K562 (cell line): Measurements from ENCODE around the gene USP5. TPM values are rescaled to one million over a fixed set of nuclear protein-coding genes. Genes with fewer than 3 reads are reported as not detected.

Source experiments
- ARID3A ChIP-seq: IDR thresholded peaks from 2 replicates; pipeline ENCODE4 v1.6.1; 2012; ENCODE audit warnings: low read depth, low read length, improper control_type of control experiment, borderline replicate concordance
- FOXP4 ChIP-seq: sonication (generic); formaldehyde crosslinking; IDR thresholded peaks from 2 replicates; pipeline ENCODE4 v1.8.0; 2022; ENCODE audit warnings: mild to moderate bottlenecking, missing genetic modification reagents, borderline replicate concordance
- HDAC8 ChIP-seq: fragments of 450-650 bp; IDR thresholded peaks from 2 replicates; pipeline ENCODE4 v1.6.1; 2016; ENCODE audit warnings: mild to moderate bottlenecking, missing genetic modification characterization, moderate library complexity, missing compliant biosample characterization
- HINFP ChIP-seq: fragments of 450-650 bp; conservative IDR thresholded peaks from 2 replicates; pipeline ENCODE4 v1.6.1; 2016; ENCODE audit warnings: missing genetic modification characterization, low read depth, mild to moderate bottlenecking, control low read depth, missing compliant biosample characterization
- MXI1 ChIP-seq: IDR thresholded peaks from 2 replicates; pipeline ENCODE4 v1.6.1; 2011; ENCODE audit warnings: low read depth, mild to moderate bottlenecking, improper control_type of control experiment, low read length
- RHOXF2B ChIP-seq: fragments of 250-450 bp; sonication (Bioruptor Pico); conservative IDR thresholded peaks from 2 replicates; pipeline ENCODE4 v1.5.1; 2021
- YBX1 ChIP-seq: fragments of 450-650 bp; IDR thresholded peaks from 2 replicates; pipeline ENCODE4 v1.7.1; 2016; ENCODE audit warnings: mild to moderate bottlenecking
- ZFX ChIP-seq: sonication (generic); formaldehyde crosslinking; IDR thresholded peaks from 2 replicates; pipeline ENCODE4 v1.8.0; 2022; ENCODE audit warnings: mild to moderate bottlenecking, missing genetic modification reagents, moderate library complexity
- ZKSCAN1 ChIP-seq: fragments of 150-350 bp; IDR thresholded peaks from 2 replicates; pipeline ENCODE4 v1.6.1; 2016; ENCODE audit warnings: low read depth, low read length
- ZNF584 ChIP-seq: fragments of 200-800 bp; sonication (Bioruptor generic); IDR thresholded peaks from 2 replicates; pipeline ENCODE4 v1.6.1; 2016; ENCODE audit warnings: low read depth, mild to moderate bottlenecking, missing genetic modification characterization, missing compliant biosample characterization
- ZNF717 ChIP-seq: fragments of 250-450 bp; sonication (Bioruptor Pico); IDR thresholded peaks from 2 replicates; pipeline ENCODE4 v1.5.0; 2021
- polyA plus RNA-seq, 8 experiments: library from polyadenylated mRNA; depleted of rRNA in 4 of 8; stranded (reverse) in 5 of 8; unstranded in 3 of 8; fragments of >200 nt; fragmentation: Nextera tagmentation in 2 of 8; fragmentation: Illumina TruSeq in 1 of 8; extraction: Ambion mirVana in 2 of 8; extraction: Trizol in 1 of 8; gene quantifications; 2 replicates each; pipeline versions ENCODE4 v1.2.1 to v1.2.3, GENCODE V29; 2011 to 2014; ENCODE audit warnings: inconsistent platforms in 1 of 8, missing spikeins in 1 of 8
- total RNA-seq, 7 experiments: library from RNA; depleted of rRNA in 6 of 7; stranded (reverse); fragments of >200 nt in 6 of 7; fragmentation: Illumina TruSeq in 2 of 7; extraction: Trizol in 2 of 7; gene quantifications; 2 replicates each; pipeline versions ENCODE4 v1.2.1 to v1.2.3, GENCODE V29; 2011 to 2021; ENCODE audit warnings: low replicate concordance in 1 of 7
- TF ChIP-seq, protein P1 (sequence below): fragments of 200-800 bp; sonication (Bioruptor generic); IDR thresholded peaks from 2 replicates; pipeline ENCODE4 v1.6.1; 2016; ENCODE audit warnings: missing genetic modification characterization, missing compliant biosample characterization
- TF ChIP-seq, protein P2 (sequence below): sonication (generic); formaldehyde crosslinking; IDR thresholded peaks from 2 replicates; pipeline ENCODE4 v1.8.1; 2023; ENCODE audit warnings: mild to moderate bottlenecking, missing genetic modification reagents

USP5 gene
- total and polyA plus RNA-seq, 9 of the 15 experiments (the other 6 are each of a cell fraction or from before 2014, with no cell fraction given): 1.4 to 107 (median 48.6) TPM

- TF ChIP-seq FOXP4 (CRISPR knock-in tag): no peak
- TF ChIP-seq ARID3A: no peak
- TF ChIP-seq, protein P1, sequence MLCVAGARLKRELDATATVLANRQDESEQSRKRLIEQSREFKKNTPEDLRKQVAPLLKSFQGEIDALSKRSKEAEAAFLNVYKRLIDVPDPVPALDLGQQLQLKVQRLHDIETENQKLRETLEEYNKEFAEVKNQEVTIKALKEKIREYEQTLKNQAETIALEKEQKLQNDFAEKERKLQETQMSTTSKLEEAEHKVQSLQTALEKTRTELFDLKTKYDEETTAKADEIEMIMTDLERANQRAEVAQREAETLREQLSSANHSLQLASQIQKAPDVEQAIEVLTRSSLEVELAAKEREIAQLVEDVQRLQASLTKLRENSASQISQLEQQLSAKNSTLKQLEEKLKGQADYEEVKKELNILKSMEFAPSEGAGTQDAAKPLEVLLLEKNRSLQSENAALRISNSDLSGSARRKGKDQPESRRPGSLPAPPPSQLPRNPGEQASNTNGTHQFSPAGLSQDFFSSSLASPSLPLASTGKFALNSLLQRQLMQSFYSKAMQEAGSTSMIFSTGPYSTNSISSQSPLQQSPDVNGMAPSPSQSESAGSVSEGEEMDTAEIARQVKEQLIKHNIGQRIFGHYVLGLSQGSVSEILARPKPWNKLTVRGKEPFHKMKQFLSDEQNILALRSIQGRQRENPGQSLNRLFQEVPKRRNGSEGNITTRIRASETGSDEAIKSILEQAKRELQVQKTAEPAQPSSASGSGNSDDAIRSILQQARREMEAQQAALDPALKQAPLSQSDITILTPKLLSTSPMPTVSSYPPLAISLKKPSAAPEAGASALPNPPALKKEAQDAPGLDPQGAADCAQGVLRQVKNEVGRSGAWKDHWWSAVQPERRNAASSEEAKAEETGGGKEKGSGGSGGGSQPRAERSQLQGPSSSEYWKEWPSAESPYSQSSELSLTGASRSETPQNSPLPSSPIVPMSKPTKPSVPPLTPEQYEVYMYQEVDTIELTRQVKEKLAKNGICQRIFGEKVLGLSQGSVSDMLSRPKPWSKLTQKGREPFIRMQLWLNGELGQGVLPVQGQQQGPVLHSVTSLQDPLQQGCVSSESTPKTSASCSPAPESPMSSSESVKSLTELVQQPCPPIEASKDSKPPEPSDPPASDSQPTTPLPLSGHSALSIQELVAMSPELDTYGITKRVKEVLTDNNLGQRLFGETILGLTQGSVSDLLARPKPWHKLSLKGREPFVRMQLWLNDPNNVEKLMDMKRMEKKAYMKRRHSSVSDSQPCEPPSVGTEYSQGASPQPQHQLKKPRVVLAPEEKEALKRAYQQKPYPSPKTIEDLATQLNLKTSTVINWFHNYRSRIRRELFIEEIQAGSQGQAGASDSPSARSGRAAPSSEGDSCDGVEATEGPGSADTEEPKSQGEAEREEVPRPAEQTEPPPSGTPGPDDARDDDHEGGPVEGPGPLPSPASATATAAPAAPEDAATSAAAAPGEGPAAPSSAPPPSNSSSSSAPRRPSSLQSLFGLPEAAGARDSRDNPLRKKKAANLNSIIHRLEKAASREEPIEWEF: no peak
- peak; percentile 11; the same call in 1 of the 2 replicates for TF ChIP-seq ZKSCAN1
- TF ChIP-seq HDAC8 (tag): no peak
- peak; percentile 33; the same call in 1 of the 2 replicates for TF ChIP-seq MXI1
- no peak for TF ChIP-seq ZNF584
- TF ChIP-seq YBX1: no peak
- no peak for TF ChIP-seq RHOXF2B (CRISPR knock-in tag)
- TF ChIP-seq ZFX (CRISPR knock-in tag): peak; percentile 74; the same call in 1 of the 2 replicates
- TF ChIP-seq, protein P2, sequence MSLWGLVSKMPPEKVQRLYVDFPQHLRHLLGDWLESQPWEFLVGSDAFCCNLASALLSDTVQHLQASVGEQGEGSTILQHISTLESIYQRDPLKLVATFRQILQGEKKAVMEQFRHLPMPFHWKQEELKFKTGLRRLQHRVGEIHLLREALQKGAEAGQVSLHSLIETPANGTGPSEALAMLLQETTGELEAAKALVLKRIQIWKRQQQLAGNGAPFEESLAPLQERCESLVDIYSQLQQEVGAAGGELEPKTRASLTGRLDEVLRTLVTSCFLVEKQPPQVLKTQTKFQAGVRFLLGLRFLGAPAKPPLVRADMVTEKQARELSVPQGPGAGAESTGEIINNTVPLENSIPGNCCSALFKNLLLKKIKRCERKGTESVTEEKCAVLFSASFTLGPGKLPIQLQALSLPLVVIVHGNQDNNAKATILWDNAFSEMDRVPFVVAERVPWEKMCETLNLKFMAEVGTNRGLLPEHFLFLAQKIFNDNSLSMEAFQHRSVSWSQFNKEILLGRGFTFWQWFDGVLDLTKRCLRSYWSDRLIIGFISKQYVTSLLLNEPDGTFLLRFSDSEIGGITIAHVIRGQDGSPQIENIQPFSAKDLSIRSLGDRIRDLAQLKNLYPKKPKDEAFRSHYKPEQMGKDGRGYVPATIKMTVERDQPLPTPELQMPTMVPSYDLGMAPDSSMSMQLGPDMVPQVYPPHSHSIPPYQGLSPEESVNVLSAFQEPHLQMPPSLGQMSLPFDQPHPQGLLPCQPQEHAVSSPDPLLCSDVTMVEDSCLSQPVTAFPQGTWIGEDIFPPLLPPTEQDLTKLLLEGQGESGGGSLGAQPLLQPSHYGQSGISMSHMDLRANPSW (CRISPR knock-in tag): no peak
- TF ChIP-seq ZNF717: no peak
- TF ChIP-seq HINFP (tag): no peak
Observed at GRCh38 chr12:6890789-6891645, 39.1 kb downstream of the USP5 start (continued).
